SIG-M5 treated with dmso at 0.1 percent for 504 hours (cell line): ENCODE measurements around the gene AKAP9.
A peak's percentile ranks its signal among the peaks of the same experiment; 100 is the strongest.
"Not testable (repeated sequence)": the region's sequence is repeated elsewhere in the genome, so short reads cannot be mapped to it uniquely, and the experiment has no call there.

Source experiments
- DNase-seq: peaks from one replicate; lab custom pipeline; 2025; ENCODE audit not compliant: unreplicated experiment; lab: John Stamatoyannopoulos, UW

The AKAP9 gene

GRCh38 chr7:92006046-92006445 lies 65.4 kb downstream of the AKAP9 start:
- DNase-seq = no peak

DNA sequence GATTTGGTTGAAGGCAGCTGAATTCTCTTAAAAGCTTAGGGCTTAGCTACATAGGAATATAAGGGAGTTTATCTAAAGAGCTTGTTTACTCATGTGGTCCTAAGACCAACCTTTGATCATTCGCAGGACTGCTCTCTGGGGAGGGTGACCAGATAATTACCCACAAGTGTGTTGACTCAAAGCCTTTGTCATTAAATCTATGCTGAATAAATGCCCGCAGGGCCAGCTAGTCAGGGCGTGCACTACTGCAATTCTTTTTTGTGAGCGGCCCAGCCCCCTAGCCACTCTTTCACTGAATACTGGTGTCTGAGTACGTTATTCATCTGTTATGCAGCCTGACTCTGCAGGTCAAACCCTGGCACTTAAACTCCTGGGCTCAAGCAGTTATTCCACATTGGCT lies 69.6 kb downstream of the AKAP9 start:
- DNase-seq = no peak

DNA sequence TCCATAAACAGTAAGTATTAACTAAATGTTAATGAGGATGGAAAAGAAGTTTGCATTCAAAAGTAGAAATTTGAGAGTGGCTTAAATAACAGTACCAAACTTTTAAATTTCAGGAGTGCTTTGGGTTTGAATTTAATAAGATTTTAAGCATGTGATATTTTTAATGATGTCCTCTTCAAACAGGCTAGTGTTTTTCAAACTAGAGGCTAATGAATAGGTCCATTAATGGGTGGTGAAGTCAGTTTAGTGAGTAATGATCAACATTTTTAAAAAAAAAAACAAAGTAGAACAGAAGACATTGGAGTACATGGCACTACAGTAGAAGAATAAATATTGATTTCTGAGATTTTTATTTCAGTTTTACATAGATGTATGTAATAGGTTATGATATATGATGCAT lies 72.9 kb downstream of the AKAP9 start:
- no peak for DNase-seq

DNA sequence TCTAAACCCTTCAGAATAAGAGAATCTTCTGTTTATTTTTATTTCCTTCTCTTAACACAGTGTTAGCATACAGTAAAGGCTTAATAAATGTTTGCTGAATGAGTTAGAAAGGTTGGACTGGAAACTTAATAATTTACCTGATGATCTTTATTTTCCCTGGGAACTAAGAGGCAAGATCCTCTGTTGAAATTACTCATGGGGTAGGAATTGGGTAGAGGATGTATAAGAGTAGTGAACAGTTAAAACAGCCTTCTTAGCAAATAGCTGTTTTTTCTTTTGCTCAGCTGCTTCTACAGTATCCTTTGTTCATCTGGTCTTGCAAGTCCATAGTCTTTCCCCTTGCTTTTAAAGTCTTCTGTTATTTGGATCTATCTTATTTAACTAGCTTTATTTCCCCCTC lies 80.0 kb downstream of the AKAP9 start:
- DNase-seq = no peak

GRCh38 chr7:92025260-92025659 lies 84.6 kb downstream of the AKAP9 start:
- no peak for DNase-seq

- not testable (repeated sequence) for DNase-seq
Observed at GRCh38 chr7:92026635-92027034, 86.0 kb downstream of the AKAP9 start.

- not testable (repeated sequence) for DNase-seq
Observed at GRCh38 chr7:92027128-92027527, 86.5 kb downstream of the AKAP9 start.

- no peak for DNase-seq
Observed at GRCh38 chr7:92028226-92028625, 87.6 kb downstream of the AKAP9 start.

DNA sequence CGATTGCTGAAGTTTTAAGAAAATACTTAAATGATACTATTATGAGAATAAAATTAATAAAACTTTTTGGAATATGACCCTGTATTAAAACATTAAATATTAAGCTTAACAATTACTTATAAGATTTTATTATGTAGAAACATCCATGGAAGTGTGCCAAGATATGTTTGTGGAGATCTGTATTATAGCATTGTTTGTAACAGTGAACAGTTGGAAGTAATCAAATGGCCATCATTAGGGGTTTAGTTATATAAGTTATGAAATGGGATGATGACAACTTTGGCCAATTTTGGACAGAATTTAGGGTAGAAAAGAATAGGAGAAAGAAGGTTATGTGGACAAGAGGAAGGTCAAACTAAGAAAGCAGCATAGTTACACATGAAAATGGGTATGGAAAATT lies 88.0 kb downstream of the AKAP9 start:
- no peak for DNase-seq

GRCh38 chr7:92034116-92034515 lies 93.5 kb downstream of the AKAP9 start:
- DNase-seq = no peak

GRCh38 chr7:92035576-92035975 lies 94.9 kb downstream of the AKAP9 start:
- no peak for DNase-seq

DNA sequence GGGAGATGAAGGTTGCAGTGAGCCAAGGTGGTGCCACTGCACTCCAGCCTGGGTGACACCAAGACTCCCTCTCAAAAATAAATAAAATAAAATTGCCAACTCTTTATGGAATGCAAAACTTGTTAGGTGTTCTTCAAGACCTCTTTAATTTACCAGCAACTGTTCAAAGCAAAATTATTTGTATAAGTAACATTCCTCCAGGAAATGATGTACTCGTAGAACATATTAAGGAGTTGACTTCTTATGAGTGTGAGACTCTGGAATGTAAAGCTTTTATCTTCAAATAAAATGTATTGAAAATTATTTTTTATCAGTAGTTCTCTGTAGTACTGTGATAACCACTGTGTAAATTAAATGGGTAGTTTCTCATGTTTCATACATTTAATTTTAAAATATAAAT lies 99.2 kb downstream of the AKAP9 start:
- DNase-seq = no peak

- no peak for DNase-seq
Observed at GRCh38 chr7:92042056-92042737, 101.5 kb downstream of the AKAP9 start.

DNA sequence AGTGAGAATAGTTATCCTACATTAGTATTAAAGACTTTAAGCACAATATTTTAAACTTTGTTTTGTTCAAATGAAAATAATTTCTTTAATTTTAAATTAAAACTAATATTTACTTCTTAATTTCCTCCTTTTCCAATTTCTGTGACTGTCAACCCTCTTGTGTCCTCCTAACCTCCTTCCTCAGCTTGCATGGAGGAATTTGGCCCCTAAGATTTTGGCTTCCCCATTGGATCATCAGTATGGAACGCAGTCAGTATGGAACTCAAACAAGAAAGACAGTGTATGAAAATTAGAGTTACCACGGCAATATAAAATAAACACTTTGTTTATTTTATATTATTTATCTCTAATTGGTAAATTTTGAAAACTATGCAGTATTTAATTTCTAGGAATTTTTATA lies 102.4 kb downstream of the AKAP9 start:
- no peak for DNase-seq

GRCh38 chr7:92043637-92044036 lies 103.0 kb downstream of the AKAP9 start:
- DNase-seq = no peak

GRCh38 chr7:92044148-92044547 lies 103.5 kb downstream of the AKAP9 start:
- no peak for DNase-seq

DNA sequence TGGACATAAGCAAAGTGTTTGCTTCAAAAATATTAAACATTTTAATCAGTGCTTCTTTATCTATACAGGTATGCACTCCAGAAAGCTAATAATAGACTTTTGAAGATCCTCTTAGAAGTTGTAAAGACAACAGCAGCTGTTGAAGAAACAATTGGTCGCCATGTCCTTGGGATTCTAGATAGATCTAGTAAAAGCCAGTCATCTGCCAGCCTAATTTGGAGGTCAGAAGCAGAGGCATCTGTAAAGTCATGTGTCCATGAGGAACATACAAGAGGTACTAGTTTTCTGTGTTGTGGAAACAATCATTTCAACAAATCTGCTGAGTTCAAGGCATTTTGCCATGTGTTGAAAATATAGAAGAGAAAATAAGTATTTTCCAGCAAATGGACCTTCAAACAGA lies 104.3 kb downstream of the AKAP9 start:
- no peak for DNase-seq

DNA sequence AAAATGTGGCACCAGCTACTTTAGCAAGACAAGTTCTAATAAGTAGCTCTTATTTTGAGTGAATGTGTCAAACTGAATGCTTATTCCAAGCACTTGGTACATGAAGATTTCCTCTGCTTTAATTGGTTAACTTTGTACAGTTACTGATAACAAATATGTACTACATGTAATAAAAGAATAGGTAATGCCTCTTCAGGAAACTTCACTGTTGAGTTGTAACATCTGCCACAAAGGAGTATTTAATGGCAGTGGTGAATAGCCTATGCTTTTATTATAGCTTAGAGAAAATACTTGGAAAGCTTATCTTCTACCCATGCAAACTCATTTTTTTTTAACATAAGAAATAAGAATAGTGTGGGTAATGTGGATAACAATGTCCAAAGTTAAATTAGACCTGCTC lies 111.0 kb downstream of the AKAP9 start:
- no peak for DNase-seq

DNA sequence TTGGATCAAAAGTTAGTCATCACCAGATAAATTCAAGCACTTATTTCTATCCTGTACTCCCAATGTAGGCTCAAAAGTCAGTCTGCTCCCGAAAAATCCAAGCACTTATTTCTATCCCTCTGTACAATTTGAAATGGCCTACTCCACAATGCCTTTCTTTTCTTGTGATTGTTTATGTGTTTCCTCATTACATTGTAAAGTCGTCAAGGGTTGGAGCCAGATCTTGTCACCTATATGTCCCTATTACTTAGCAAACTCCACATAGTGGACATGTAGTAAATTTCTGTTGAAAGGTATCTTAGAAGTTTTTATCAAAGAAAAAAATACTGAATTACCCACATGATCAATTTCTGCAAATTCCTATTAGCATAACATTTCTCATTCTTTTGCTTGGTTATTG lies 111.5 kb downstream of the AKAP9 start:
- DNase-seq = no peak

GRCh38 chr7:92052684-92053083 lies 112.0 kb downstream of the AKAP9 start:
- DNase-seq = peak; percentile 4

GRCh38 chr7:92053312-92053711 lies 112.7 kb downstream of the AKAP9 start:
- no peak for DNase-seq

DNA sequence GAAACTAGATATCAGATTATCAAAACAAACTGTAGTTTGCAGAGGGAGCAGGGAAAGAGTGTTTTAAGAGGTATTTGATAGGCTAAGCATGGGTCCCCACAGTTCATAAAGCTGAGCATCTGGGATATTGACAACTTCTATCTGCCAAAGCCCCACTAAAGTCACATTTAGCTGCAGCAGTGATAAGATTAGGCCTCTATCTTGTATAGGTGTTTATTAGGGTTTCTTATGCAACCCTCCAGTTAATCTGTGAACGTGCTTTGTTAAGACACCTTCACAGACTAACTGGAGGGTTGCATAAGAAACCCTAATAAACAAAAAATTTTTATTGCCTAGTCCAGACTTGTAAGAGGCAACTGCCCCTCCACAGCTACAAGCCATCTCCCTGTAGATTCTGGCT lies 115.6 kb downstream of the AKAP9 start:
- DNase-seq = no peak

GRCh38 chr7:92057375-92057774 lies 116.7 kb downstream of the AKAP9 start:
- peak; percentile 71 for DNase-seq
